Stimulated activated CD4-positive, alpha-beta T cell treated with anti-CD3 and anti-CD28 coated beads, Interleukin-1b, Interleukin-23, amount 100 ng/mL, for 24 hours (primary cell): ENCODE results near the gene ACTRT3.
"Not testable (repeated sequence)": the region's sequence is repeated elsewhere in the genome, so short reads cannot be mapped to it uniquely, and the experiment has no call there.

Source experiments
- DNase-seq, 4 experiments: peaks; one replicate each; pipeline ENCODE4 v3.0.0-alpha.2; 2020; ENCODE audit warnings: low read depth in 4 of 4, low spot score in 1 of 4

Gene ACTRT3

GRCh38 chr3:169772897-169773816 is 3.8 kb upstream of the ACTRT3 start, which contains the start of gene MYNN:
Gene MYNN, plus strand, starts transcription at chr3:169773396. Its CDS starts 900 bp downstream, at chr3:169774296.
- DNase-seq: peak; percentile 77 to 90 (median 82)

DNA sequence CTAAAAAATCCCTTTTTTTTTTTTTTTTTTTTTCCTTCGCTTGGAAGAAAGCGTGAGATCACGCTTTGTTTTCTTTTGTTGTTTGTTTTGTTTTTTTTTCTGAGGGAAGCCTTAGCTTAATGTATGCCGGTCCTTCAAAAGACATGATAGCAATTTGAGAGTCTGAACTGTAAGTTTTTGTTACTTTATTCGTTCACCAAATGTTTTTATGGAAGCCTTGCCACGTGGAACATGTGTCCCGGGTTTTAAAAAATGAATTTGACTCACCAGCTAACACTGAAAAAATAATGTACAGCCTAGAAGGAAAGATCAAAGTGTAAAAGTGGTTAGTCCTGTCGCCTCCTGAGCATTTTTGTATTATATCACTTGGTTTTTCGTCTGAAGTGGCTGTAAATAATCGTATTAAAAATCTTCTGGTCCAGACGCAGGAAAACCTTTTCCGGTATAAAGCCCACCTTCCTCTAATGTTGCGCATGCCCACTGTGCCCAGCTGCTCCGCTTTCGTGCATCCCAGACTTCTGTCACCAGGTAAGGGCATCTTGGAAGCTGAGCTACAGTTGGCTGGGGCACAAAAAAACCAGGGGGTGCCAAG is 3.0 kb upstream of the ACTRT3 start:
- peak in 2 of 4 experiments; percentile 53 to 57 for DNase-seq

- DNase-seq: peak in 2 of 4 experiments; percentile 26 to 28
These were observed 2.3 kb upstream of the ACTRT3 start for GRCh38 chr3:169771497-169772304.

- peak; percentile 74 to 87 (median 80) for DNase-seq
These were observed 4.3 kb downstream of the ACTRT3 start, which contains the start of gene TERC for GRCh38 chr3:169764882-169765612. Gene TERC, minus strand, starts transcription at chr3:169765060.

- peak in 2 of 4 experiments; percentile 34 to 50 for DNase-seq
These were observed 5.0 kb downstream of the ACTRT3 start for GRCh38 chr3:169764312-169764881.

DNA sequence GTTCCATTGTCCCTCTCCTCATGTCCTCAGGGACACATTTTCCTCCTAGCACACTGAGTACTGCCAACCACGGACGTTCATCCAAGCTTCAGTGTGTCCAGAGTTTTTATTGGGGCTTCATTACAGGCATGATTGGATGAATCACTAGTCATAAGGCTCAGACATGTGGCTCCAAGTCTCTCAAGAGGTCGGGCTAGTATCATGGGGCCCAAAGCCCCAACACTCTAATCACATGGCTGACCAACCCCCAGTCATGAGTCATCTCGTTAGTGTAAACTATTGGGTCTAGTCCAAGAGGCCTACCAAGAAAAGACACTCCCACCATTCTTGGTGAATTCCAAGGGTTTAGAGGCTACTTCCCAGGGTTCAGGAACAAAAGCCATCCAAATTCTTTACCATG is 8.9 kb downstream of the ACTRT3 start:
- DNase-seq: no peak

GRCh38 chr3:169759256-169759655 is 10.1 kb downstream of the ACTRT3 start:
- no peak for DNase-seq

GRCh38 chr3:169758359-169758994 is 10.9 kb downstream of the ACTRT3 start:
- DNase-seq: no peak

- no peak for DNase-seq
These were observed 13.9 kb downstream of the ACTRT3 start for GRCh38 chr3:169755488-169755887.

DNA sequence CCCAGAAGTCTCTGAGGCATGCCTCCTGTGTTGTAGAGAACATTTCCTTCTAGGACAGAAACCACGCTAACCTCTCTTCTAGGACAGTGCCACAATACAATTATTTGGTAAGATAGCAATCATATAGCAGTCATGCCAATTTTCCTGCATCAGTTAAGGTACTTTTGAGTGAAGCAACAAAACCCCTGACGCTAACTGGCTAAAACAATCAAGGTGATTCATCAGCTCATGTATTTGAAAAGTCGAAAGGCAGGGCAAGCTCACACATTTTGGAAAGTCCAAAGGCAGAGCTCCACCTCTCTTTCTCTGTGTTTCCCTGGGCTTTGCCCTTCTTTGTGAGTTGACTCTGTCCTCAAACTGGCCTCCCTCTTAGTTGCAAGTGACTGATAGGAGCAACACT is 14.7 kb downstream of the ACTRT3 start:
- no peak for DNase-seq

- no peak for DNase-seq
These were observed 17.5 kb downstream of the ACTRT3 start for GRCh38 chr3:169751875-169752274.

DNA sequence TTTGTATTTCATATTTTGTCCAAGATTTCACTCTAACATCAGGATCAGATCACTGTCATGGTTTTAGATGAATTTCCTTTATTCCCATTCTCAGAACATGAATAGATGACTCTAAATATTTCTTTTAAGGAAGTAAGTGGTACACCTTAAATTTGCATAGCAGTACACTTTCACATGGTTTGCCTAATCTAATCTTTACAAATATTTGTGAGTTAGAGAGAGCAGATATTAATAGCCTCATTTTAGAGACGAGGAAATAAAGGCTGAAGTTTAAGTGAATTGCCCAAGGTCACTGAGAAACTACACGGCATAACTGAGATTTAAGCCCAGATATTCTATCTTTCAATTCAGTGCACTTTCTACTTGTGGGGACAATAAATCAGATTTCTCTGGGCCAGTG is 18.7 kb downstream of the ACTRT3 start:
- DNase-seq: no peak

- DNase-seq: no peak
These were observed 20.7 kb downstream of the ACTRT3 start for GRCh38 chr3:169748670-169749069.

GRCh38 chr3:169746924-169747323 is 22.4 kb downstream of the ACTRT3 start:
- no peak for DNase-seq

GRCh38 chr3:169744366-169745054 is 24.9 kb downstream of the ACTRT3 start:
- no peak for DNase-seq

- DNase-seq: no peak
These were observed 30.3 kb downstream of the ACTRT3 start for GRCh38 chr3:169739067-169739466.

GRCh38 chr3:169731857-169732256 is 37.5 kb downstream of the ACTRT3 start:
- not testable (repeated sequence) for DNase-seq

DNA sequence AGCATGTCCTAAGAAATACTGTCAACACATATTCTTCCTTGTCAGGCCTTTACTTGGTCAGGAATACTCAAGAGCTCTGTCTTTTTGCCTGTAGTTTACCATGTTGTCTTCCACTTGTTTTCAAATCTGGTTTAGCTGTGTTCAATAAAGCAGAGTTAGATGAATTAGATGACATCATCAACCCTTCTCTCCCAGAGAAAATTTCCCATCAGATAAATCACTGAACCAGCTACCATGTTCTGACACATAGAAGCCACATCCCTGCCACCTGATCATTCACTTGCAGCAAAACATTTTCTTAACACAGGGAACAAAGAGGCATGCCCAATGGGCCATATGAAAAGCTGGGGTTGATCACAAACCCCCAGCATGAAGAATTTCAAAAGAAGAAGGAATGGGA is 46.6 kb downstream of the ACTRT3 start:
- no peak for DNase-seq

- DNase-seq: not testable (repeated sequence)
These were observed 50.9 kb downstream of the ACTRT3 start for GRCh38 chr3:169718415-169718814.
